ENCODE data around the gene IFT81.

Gene IFT81

DNA sequence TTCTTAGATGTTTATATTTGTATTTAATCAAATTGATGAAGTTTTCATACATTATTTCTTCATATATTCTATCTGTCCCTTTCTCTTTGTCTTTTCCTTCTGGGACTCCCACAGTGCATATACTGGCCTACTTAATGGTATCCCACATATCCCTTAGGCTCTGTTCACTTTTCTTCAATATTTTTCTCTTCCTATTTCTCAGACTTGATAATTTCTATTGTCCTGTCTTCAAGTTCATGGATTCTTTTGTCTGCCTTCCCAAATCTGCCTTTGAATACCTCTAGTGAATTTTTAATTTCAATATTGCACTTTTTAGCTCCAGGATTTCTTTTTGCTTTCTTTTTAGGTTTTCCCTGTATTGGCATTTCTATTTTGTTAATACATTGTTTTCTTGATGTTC is 33.4 kb downstream of the IFT81 start:
- Histone ChIP-seq H3K9me3 (ENCODE audit: insufficient read depth, low read length) (no peaks in the 10 kb centered on the region; the same call in 1 of the 2 replicates), H3K36me3 (ENCODE audit: low read length) (peaks cover 2% of the 10 kb centered on the region; the same call in 1 of the 2 replicates), H3K9me2 (replicated peaks; ENCODE audit: insufficient read depth, low read length) (no peaks in the 10 kb centered on the region), H3K27me3 (ENCODE audit: low read length) (no peaks in the 10 kb centered on the region), H3K79me2 (ENCODE audit: insufficient read depth, low read length) (no peaks in the 10 kb centered on the region), H3F3A (ENCODE audit: insufficient read depth) (no peaks in the 10 kb centered on the region), H3K9ac (ENCODE audit: low read length) (no peak overlapping the region), H3K4me3 (ENCODE audit: insufficient read depth, low read length, poor library complexity, severe bottlenecking) (no peak overlapping the region), H3K4me2 (ENCODE audit: low read depth, low read length, poor library complexity, severe bottlenecking) (no peak overlapping the region), H3K27ac (ENCODE audit: low read depth, low read length) (no peak overlapping the region), H4K20me1 (ENCODE audit: low read depth, low read length) (no peaks in the 10 kb centered on the region), H2AFZ (ENCODE audit: low read depth, low read length, severe bottlenecking) (no peak overlapping the region)
- TF ChIP-seq, protein P1, sequence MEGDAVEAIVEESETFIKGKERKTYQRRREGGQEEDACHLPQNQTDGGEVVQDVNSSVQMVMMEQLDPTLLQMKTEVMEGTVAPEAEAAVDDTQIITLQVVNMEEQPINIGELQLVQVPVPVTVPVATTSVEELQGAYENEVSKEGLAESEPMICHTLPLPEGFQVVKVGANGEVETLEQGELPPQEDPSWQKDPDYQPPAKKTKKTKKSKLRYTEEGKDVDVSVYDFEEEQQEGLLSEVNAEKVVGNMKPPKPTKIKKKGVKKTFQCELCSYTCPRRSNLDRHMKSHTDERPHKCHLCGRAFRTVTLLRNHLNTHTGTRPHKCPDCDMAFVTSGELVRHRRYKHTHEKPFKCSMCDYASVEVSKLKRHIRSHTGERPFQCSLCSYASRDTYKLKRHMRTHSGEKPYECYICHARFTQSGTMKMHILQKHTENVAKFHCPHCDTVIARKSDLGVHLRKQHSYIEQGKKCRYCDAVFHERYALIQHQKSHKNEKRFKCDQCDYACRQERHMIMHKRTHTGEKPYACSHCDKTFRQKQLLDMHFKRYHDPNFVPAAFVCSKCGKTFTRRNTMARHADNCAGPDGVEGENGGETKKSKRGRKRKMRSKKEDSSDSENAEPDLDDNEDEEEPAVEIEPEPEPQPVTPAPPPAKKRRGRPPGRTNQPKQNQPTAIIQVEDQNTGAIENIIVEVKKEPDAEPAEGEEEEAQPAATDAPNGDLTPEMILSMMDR (IDR thresholded peaks at IDR 0.05; ENCODE audit: insufficient read depth, low read length, poor library complexity, severe bottlenecking) = no peak
- TF ChIP-seq EZH2phosphoT487 (conservative IDR thresholded peaks at IDR 0.05; ENCODE audit: low read length) = no peak

DNA sequence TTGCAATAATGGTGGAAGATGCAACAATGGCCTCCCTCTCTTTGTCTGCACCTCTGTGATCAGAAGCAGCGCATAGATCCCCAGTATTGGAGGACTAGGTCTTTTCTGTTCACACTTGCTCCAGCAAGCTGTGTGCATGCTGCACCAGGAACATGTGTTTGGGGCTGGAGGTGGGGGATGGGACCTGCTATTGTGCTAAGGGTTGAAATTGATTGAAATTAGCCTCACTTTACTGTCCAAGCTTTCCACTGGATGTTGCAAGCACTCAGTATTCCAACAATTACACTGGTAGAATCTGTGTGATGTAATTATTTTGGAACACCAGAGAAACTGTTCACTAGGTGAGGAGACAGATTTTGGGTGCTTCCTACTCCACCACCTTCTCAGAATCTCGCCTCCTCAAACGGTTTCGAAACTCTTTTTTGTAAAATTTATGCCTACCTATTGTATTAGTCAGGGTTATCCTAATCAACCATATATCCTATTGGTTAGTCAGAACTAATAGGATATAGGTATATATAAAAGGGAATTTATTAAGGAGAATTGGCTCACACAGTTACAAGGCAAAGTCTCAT is 35.6 kb downstream of the IFT81 start:
- no peaks in the 10 kb centered on the region for H3K79me2 ChIP-seq (ENCODE audit: insufficient read depth, low read length)
- no peak overlapping the region for H3K27ac ChIP-seq (ENCODE audit: low read depth, low read length)
- no peak overlapping the region for H3K9ac ChIP-seq (ENCODE audit: low read length)
- no peaks in the 10 kb centered on the region for H3F3A ChIP-seq (ENCODE audit: insufficient read depth)
- no peak overlapping the region for H2AFZ ChIP-seq (ENCODE audit: low read depth, low read length, severe bottlenecking)
- no peaks in the 10 kb centered on the region for H3K27me3 ChIP-seq (ENCODE audit: low read length)
- TF ChIP-seq, protein P1 (IDR thresholded peaks at IDR 0.05; ENCODE audit: insufficient read depth, low read length, poor library complexity, severe bottlenecking) = no peak
- no peak for TF ChIP-seq EZH2phosphoT487 (conservative IDR thresholded peaks at IDR 0.05; ENCODE audit: low read length)
- no peaks in the 10 kb centered on the region; the same call in 1 of the 2 replicates for H3K9me3 ChIP-seq (ENCODE audit: insufficient read depth, low read length)
- H3K4me2 ChIP-seq (ENCODE audit: low read depth, low read length, poor library complexity, severe bottlenecking) = no peak overlapping the region
- peaks cover 2% of the 10 kb centered on the region; the same call in 1 of the 2 replicates for H3K36me3 ChIP-seq (ENCODE audit: low read length)
- H3K4me3 ChIP-seq (ENCODE audit: insufficient read depth, low read length, poor library complexity, severe bottlenecking) = no peak overlapping the region
- H3K9me2 ChIP-seq (replicated peaks; ENCODE audit: insufficient read depth, low read length) = no peaks in the 10 kb centered on the region
- no peaks in the 10 kb centered on the region for H4K20me1 ChIP-seq (ENCODE audit: low read depth, low read length)

DNA sequence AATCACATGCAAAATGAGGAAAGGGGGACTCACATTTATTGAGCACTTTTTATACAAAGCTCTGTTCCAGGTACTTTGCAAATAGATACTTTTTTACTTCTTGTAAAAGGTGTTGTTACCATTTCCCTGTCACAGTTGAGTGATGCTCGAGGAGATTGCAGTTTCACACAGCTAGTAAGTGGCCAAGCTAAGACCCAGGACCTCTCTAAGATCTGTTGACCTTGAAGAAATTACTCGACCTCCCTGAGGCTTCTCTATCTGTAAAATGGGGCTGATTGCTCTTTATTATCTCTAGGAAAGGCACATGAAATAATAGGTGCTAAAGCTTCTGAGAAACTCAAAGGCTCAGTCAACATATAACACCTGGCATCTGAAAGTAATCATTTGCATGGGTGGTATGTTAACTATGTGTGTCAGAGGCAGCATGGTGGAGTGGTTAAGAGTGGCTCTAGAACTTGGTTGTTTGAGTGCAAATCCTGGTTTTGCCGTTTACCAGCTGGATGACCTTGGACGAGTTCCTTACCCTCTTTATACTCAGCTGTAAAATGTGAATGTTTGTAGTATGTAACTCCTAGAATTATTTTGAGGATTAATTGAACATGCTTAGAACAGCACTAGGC is 41.5 kb downstream of the IFT81 start:
- H3F3A ChIP-seq (ENCODE audit: insufficient read depth) = no peaks in the 10 kb centered on the region
- no peaks in the 10 kb centered on the region for H3K9me3 ChIP-seq (ENCODE audit: insufficient read depth, low read length)
- H3K36me3 ChIP-seq (ENCODE audit: low read length) = no peaks in the 10 kb centered on the region
- no peaks in the 10 kb centered on the region for H3K79me2 ChIP-seq (ENCODE audit: insufficient read depth, low read length)
- H3K4me2 ChIP-seq (ENCODE audit: low read depth, low read length, poor library complexity, severe bottlenecking) = no peak overlapping the region
- no peaks in the 10 kb centered on the region for H3K9me2 ChIP-seq (replicated peaks; ENCODE audit: insufficient read depth, low read length)
- TF ChIP-seq, protein P1 (IDR thresholded peaks at IDR 0.05; ENCODE audit: insufficient read depth, low read length, poor library complexity, severe bottlenecking) = no peak
- TF ChIP-seq EZH2phosphoT487 (conservative IDR thresholded peaks at IDR 0.05; ENCODE audit: low read length) = no peak
- H2AFZ ChIP-seq (ENCODE audit: low read depth, low read length, severe bottlenecking) = no peak overlapping the region
- no peak overlapping the region for H3K4me3 ChIP-seq (ENCODE audit: insufficient read depth, low read length, poor library complexity, severe bottlenecking)
- H3K27ac ChIP-seq (ENCODE audit: low read depth, low read length) = no peak overlapping the region
- no peak overlapping the region for H3K9ac ChIP-seq (ENCODE audit: low read length)
- H4K20me1 ChIP-seq (ENCODE audit: low read depth, low read length) = no peaks in the 10 kb centered on the region
- H3K27me3 ChIP-seq (ENCODE audit: low read length) = no peaks in the 10 kb centered on the region
